HEK293T (cell line): ENCODE data around the gene RNF141.

ENCODE experiments used
- ELF4 ChIP-seq: fragments of 450-650 bp; IDR thresholded peaks from 2 replicates; pipeline ENCODE4 v1.6.1; 2017; ENCODE audit warnings: antibody characterized with exemption
- FOXK2 ChIP-seq: fragments of 450-650 bp; IDR thresholded peaks from 2 replicates; pipeline ENCODE4 v1.6.1; 2016; ENCODE audit warnings: mild to moderate bottlenecking
- ZNF384 ChIP-seq: fragments of 450-650 bp; IDR thresholded peaks from 2 replicates; pipeline ENCODE4 v1.6.1; 2016

- no peak for TF ChIP-seq ZNF384
- TF ChIP-seq FOXK2: no peak
- TF ChIP-seq ELF4: no peak
Measured at GRCh38 chr11:10564696-10565318, 23.8 kb upstream of the RNF141 start.
